ENCODE measurements around the gene C1orf198.

- TF ChIP-seq CTCF (conservative IDR thresholded peaks at IDR 0.05; ENCODE audit: low read length) (no peak), EZH2phosphoT487 (IDR thresholded peaks at IDR 0.05; ENCODE audit: borderline replicate concordance) (no peak)
Measured at GRCh38 chr1:230836347-230836746, 32.0 kb downstream of the C1orf198 start.

Data from Loucy (cell line).